BJ (cell line): ENCODE results near the gene RFX7. TPM values are rescaled to one million over a fixed set of nuclear protein-coding genes. Genes with fewer than 3 reads are reported as not detected.

Source experiments
- CTCF ChIA-PET: fragments of 350-600 bp; formaldehyde crosslinking; extraction: SDS; loops from one replicate; lab custom pipeline; 2021; ENCODE audit warnings: antibody characterized with exemption, inconsistent platforms; lab: Yijun Ruan, JAX
- POLR2A ChIA-PET: fragments of 300-600 bp; sonication (Branson Sonifier 250); formaldehyde crosslinking; extraction: SDS; loops from one replicate; lab custom pipeline; 2021; ENCODE audit warnings: antibody characterized with exemption; lab: Charles Lee
- DNase-seq: peaks from one replicate; pipeline ENCODE4 v3.0.0-alpha.2; 2011; ENCODE audit warnings: low read depth
- H3K27me3 ChIP-seq: 2 replicates; pipeline ENCODE4 v1.6.0; 2011; ENCODE audit warnings: low read length; ENCODE audit not compliant: control insufficient read depth, insufficient read depth
- H3K36me3 ChIP-seq: 2 replicates; pipeline ENCODE4 v1.5.1; 2011; ENCODE audit warnings: low read length; ENCODE audit not compliant: control insufficient read depth, insufficient read depth
- H3K4me3 ChIP-seq: 2 replicates; pipeline ENCODE4 v1.5.1; 2011; ENCODE audit warnings: low read depth, mild to moderate bottlenecking, control low read depth, low read length
- CTCF ChIP-seq: IDR thresholded peaks from 2 replicates; pipeline ENCODE4 v1.5.1; 2011; ENCODE audit warnings: low read depth, mild to moderate bottlenecking, control low read depth, inconsistent platforms, low read length, moderate library complexity; ENCODE audit not compliant: insufficient read depth
- polyA plus RNA-seq: library from polyadenylated mRNA; depleted of rRNA; stranded (reverse); fragments of >200 nt; gene quantifications from 2 replicates; pipeline ENCODE4 v1.2.3, GENCODE V29; 2011

Gene RFX7
- polyA plus RNA-seq, 1 experiment: 3.5 TPM

GRCh38 chr15:56047354-56047753 is 196.3 kb downstream of the RFX7 start:
- POLR2A ChIA-PET: no interaction called here
- no peak for TF ChIP-seq CTCF
- CTCF ChIA-PET: interaction anchor here (0.8 to 1.8 kb wide), 2 partner anchors 48 to 150 kb away, joined by 3 to 6 read pairs; no protein-coding TSS in a partner anchor

GRCh38 chr15:56045068-56045748 is 198.5 kb downstream of the RFX7 start:
- TF ChIP-seq CTCF: no peak
- CTCF ChIA-PET: no interaction called here
- Histone ChIP-seq H3K27me3 (no peaks in the 10 kb centered on the region), H3K4me3 (no peak overlapping the region), H3K36me3 (no peaks in the 10 kb centered on the region)
- peak; percentile 69 for DNase-seq
- POLR2A ChIA-PET: no interaction called here

More at GRCh38 chr15:56047354-56047753, 196.3 kb downstream of the RFX7 start:
- DNase-seq: no peak
- Histone ChIP-seq H3K36me3 (no peaks in the 10 kb centered on the region), H3K4me3 (no peak overlapping the region), H3K27me3 (no peaks in the 10 kb centered on the region)

- TF ChIP-seq CTCF: no peak
- CTCF ChIA-PET: no interaction called here
- DNase-seq: no peak
- POLR2A ChIA-PET: no interaction called here
- Histone ChIP-seq H3K4me3 (no peak overlapping the region), H3K27me3 (no peaks in the 10 kb centered on the region), H3K36me3 (no peaks in the 10 kb centered on the region)
Observed at GRCh38 chr15:56042982-56043980, 200.4 kb downstream of the RFX7 start.

GRCh38 chr15:56042498-56042897 is 201.2 kb downstream of the RFX7 start:
- no peak overlapping the region for H3K4me3 ChIP-seq
- H3K27me3 ChIP-seq: no peaks in the 10 kb centered on the region
- POLR2A ChIA-PET: no interaction called here
- TF ChIP-seq CTCF: no peak
- CTCF ChIA-PET: interaction anchor here (1.8 kb wide), 1 partner anchor 10 kb away, joined by 9 read pairs; no protein-coding TSS in a partner anchor
- no peaks in the 10 kb centered on the region for H3K36me3 ChIP-seq
- DNase-seq: no peak

- DNase-seq: no peak
- no peaks in the 10 kb centered on the region for H3K36me3 ChIP-seq
- ChIA-PET CTCF (interaction anchor here (1.8 kb wide), 1 partner anchor 11 kb away, joined by 9 read pairs; no protein-coding TSS in a partner anchor), POLR2A (no interaction called here)
- no peak overlapping the region for H3K4me3 ChIP-seq
- H3K27me3 ChIP-seq: no peaks in the 10 kb centered on the region
- TF ChIP-seq CTCF: no peak
Observed at GRCh38 chr15:56042031-56042430, 201.6 kb downstream of the RFX7 start.
